Activated CD4-positive, alpha-beta T cell treated with anti-CD3 and anti-CD28 coated beads, Interleukin-2, Interleukin-6, amounts not matched to agents 100 ng/mL and 50 ng/mL, durations not matched to agents 16 hours and 8 hours (primary cell): Measurements from ENCODE around the gene TAF4B.
"Not testable (repeated sequence)": the region's sequence is repeated elsewhere in the genome, so short reads cannot be mapped to it uniquely, and the experiment has no call there.

Source experiments
- DNase-seq: peaks from one replicate; pipeline ENCODE4 v3.0.0-alpha.2; 2020

TAF4B gene

DNA sequence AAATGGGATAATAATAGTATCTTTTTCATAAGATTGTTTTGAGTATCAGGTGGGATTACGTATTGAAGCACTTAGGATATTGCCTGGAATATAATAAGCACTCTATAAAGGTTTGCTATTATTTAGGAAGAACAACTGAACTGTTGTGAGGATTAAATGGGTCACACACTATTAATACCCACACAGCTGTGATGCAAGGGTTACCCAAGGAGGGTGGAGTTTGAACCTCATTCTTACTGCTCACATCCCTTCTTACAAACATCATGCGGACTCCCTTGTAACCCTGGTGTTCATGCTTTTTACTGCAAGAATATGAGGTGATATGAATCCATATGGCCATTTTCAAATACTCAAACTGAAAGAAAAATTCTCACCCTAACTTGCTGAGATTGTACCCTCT, 208.6 kb downstream of the TAF4B start:
- no peak for DNase-seq

DNA sequence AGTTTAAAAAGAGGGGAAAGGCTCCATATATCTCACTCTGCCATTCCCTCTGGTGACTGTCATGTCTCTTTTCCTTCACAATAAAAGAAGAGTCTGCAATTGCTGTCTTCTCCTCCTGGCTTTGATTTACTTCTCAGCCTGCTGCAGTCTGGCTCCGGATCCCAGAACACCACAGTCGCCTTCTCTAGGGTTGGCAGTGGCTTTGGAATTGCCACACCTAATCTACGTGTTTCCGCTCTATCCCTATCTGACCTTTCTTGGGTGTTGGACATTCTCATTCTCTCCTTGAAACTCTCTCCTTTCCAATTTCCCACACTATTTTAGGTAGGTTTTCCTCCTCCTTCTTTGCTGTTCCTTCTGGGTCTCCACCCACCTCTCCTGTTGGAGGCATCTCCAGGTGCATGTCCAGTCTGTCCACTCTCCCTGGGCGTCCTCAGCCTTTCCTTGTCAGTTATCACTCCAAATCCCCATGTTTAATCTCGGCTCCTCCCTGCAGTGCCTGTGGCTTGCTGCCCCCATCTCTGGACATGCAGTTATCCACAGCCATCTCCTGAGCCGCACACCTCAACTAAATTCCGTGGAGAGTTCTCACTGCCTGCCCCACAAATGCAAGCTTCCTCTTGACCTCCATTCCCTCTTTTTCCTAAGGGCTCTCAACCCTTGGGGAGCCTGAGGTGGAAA, 209.3 kb downstream of the TAF4B start:
- no peak for DNase-seq

DNA sequence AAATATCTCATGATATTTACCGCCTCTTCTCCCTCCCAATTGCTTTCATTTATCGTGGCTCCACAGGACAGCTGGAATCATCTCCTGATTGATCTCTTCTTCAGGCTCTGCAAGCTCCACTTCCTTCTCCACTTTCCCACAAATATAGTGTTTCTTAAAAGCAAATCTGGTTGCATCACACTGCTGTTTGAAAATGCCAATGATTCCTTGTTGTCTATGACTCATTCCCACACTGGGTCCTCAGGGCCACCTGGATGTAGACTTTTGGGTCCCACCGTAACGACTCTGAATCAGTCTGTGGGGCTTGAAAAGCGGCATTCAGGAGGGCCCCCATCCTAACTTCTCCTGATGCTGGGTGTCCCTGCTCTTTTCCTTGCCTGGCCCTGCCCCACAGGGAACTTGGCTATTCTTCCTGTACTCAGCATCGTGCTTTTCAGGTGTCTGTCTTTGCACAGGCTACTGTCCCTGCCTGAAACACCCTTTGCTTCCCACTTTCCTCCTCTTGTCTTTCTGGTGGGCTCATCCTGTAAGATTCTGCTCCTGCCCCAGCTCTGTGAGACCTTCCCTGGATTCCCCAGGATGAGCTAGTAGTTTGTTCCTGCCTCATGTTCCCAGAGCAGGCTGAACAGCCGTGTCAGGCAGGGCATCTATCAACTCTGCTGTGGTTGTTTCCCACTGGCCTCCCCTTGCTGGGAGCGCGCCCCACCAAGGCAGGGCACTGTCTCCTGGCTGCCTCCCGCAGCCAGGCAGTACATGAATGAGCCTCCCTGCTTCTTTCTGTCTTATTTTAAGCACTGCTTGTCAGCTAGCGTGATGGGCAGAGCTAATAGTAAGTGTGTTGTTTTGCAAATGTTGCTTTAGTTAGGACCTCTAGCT, 210.2 kb downstream of the TAF4B start:
- no peak for DNase-seq

DNA sequence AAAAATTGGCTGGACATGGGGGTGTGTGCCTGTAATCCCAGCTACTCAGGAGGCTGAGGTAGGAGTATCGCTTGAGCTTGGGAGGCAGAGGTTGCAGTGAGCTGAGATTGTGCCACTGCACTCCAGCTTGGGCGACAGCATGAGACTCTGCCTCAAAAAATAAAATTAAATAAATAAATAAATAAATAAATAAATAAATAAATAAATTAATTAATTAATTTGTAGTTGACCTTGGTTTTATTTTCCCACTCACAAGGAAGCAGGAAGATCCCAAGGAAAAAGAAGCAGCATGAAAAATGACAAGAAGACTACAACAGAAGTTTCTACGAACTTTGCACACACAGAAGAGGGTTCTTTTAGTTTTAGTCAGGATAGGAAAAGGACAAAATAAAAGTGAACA, 211.4 kb downstream of the TAF4B start:
- not testable (repeated sequence) for DNase-seq

DNA sequence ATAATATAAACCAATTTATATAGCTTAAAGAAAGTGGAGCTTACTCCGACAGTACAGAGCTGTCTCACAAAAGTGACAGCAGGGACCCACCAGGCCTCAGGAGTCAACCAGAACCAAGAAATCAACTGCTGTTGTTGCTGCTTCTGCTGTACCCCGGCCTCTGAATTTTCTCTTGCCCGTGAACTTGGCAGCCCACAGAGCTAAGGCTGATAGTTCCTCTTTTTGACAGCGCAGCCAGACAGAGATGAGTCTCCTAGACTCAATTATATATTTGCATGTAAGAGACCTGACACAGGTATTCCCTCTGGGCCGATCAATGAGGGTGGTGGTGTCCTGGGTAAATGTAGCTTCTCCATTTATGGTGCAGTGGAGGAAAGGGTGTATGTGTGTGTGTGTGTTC, 212.7 kb downstream of the TAF4B start:
- no peak for DNase-seq

DNA sequence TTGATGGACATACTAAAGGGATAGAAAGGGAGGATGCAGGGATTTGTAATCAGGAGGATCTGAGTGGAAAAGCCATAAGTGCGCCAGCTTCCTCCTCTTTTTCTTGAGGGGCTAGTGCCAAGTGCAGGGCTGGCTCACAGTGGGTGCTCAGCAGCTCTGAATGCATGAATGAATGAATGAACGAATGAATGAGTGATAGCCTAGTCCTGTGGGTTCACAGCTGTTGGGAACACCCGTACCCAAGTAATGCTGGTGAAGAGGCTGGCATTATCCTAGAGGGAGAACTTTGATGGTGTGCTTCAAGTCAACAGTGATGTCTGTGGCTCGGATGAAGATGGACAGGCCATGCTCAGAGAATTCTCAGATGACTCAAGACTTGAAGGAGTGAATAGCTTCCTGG, 213.3 kb downstream of the TAF4B start:
- no peak for DNase-seq

DNA sequence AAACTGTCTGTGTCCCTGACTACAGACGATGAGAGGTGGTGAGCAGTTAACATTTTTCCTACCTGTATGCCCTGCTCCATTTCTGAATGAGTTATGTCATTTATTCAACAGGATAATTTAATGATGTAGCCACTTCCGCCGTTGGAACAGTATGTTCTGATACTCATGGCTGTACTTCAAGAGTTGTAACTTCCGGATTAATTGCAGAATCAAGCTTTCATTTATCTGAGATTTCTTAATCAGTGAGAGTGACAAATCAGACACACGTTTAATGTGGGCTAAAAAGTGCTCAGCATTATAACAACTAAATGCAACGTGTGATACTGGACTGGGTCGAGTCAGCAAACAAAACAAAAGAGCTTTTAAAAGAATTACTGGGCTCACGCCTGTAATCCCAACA, 214.4 kb downstream of the TAF4B start:
- no peak for DNase-seq
